GM23248 (cell line): Measurements from ENCODE around the gene CALR3.

Experiments used
- EZH2 ChIP-seq: fragments of 200-600 bp; sonication (generic); IDR thresholded peaks from 2 replicates; pipeline ENCODE4 v1.6.1; 2018; ENCODE audit warnings: antibody characterized with exemption, mild to moderate bottlenecking; ENCODE audit not compliant: insufficient read depth, poor library complexity, severe bottlenecking
- EZH2phosphoT487 ChIP-seq: fragments of 200-600 bp; sonication (generic); IDR thresholded peaks from 2 replicates; pipeline ENCODE4 v1.6.1; 2018; ENCODE audit warnings: antibody characterized with exemption, moderate library complexity, mild to moderate bottlenecking, low read depth; ENCODE audit not compliant: insufficient read depth

DNA sequence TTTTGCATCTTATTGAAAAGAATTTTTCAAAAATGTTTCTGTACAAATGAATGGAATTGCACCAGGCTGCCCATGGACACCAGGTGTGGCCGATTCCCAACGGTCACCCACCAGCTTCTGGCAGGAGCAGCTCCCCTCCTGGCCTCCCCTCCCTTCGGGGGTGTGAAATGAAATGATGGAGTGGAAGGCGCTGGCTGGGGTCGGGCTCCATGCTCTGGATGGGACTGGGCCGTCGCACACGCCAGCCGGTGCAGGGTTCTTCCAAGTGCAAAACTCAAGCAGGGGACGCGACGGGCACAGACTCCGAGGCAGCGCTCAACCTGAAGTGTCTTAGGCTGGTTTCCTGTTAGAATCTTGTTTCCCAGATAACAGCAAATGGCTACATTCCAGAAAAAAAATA, 22.1 kb upstream of the CALR3 start:
- TF ChIP-seq EZH2 (no peak), EZH2phosphoT487 (no peak)
